ENCODE measurements around the gene APBB2.

Gene APBB2

GRCh38 chr4:41209187-41209586 is 5.2 kb downstream of the APBB2 start:
- H3K27ac Mint-ChIP-seq, result no peak overlapping the region
- peaks cover 36% of the 10 kb centered on the region for H3K27me3 Mint-ChIP-seq (ENCODE audit: low read depth)
- no peaks in the 10 kb centered on the region for H3K36me3 Mint-ChIP-seq (ENCODE audit: low read depth)
- H3K4me1 Mint-ChIP-seq (ENCODE audit: low read depth), result peaks cover 5% of the 10 kb centered on the region
- no peak for DNase-seq (ENCODE audit: low spot score)
- no peaks in the 10 kb centered on the region for H3K9me3 Mint-ChIP-seq
- no peak overlapping the region for H3K4me3 Mint-ChIP-seq

- no peak overlapping the region for H3K4me3 Mint-ChIP-seq
- H3K9me3 Mint-ChIP-seq, result no peaks in the 10 kb centered on the region
- no peaks in the 10 kb centered on the region for H3K4me1 Mint-ChIP-seq (ENCODE audit: low read depth)
- H3K36me3 Mint-ChIP-seq (ENCODE audit: low read depth), result no peaks in the 10 kb centered on the region
- peaks cover 30% of the 10 kb centered on the region for H3K27me3 Mint-ChIP-seq (ENCODE audit: low read depth)
- no peak for DNase-seq (ENCODE audit: low spot score)
- no peak overlapping the region for H3K27ac Mint-ChIP-seq
These were observed 7.0 kb downstream of the APBB2 start for GRCh38 chr4:41207291-41207831.

DNA sequence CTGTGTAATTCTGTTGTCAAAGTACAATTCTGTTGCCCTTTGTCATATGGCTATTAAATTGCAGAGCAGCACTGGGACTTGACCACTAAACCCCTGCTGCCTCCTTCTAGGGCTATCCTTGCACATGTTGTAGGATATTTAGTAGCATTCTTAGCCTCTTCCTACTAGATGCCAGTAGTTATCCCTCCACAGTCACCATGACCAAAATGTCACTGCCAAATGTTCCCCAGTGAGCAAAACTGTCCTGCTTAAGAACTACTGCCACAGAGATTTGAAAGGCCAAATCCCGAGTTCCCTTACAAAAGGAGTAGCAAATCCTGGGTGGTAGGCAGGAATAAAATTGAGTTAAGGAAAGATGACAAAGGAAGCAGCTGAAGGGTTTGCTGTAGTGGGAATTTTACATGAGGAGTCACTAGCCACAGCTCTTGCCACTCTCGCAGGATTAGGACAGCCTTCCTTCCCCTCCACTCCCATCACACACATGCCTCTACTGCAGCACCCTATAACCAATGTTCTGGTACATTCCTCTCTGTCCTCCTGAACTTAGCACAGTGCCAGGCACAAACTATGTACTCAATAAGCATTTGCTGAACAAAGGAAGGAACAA is 8.4 kb downstream of the APBB2 start:
- no peaks in the 10 kb centered on the region for H3K9me3 Mint-ChIP-seq
- peaks cover 29% of the 10 kb centered on the region for H3K27me3 Mint-ChIP-seq (ENCODE audit: low read depth)
- H3K4me1 Mint-ChIP-seq (ENCODE audit: low read depth), result no peaks in the 10 kb centered on the region
- no peak overlapping the region for H3K4me3 Mint-ChIP-seq
- no peak for DNase-seq (ENCODE audit: low spot score)
- no peaks in the 10 kb centered on the region for H3K36me3 Mint-ChIP-seq (ENCODE audit: low read depth)
- no peak overlapping the region for H3K27ac Mint-ChIP-seq

- Mint-ChIP-seq H3K27me3 (ENCODE audit: low read depth) (peaks cover 28% of the 10 kb centered on the region), H3K4me3 (no peak overlapping the region), H3K9me3 (no peaks in the 10 kb centered on the region), H3K4me1 (ENCODE audit: low read depth) (no peaks in the 10 kb centered on the region), H3K27ac (no peak overlapping the region), H3K36me3 (ENCODE audit: low read depth) (no peaks in the 10 kb centered on the region)
- DNase-seq (ENCODE audit: low spot score), result no peak
These were observed 9.2 kb downstream of the APBB2 start for GRCh38 chr4:41205130-41205529.

- H3K36me3 Mint-ChIP-seq (ENCODE audit: low read depth), result no peaks in the 10 kb centered on the region
- H3K4me1 Mint-ChIP-seq (ENCODE audit: low read depth), result no peaks in the 10 kb centered on the region
- no peaks in the 10 kb centered on the region for H3K9me3 Mint-ChIP-seq
- DNase-seq (ENCODE audit: low spot score), result no peak
- peaks cover 25% of the 10 kb centered on the region for H3K27me3 Mint-ChIP-seq (ENCODE audit: low read depth)
- no peak overlapping the region for H3K27ac Mint-ChIP-seq
- no peak overlapping the region for H3K4me3 Mint-ChIP-seq
These were observed 9.9 kb downstream of the APBB2 start for GRCh38 chr4:41204400-41204978.

GRCh38 chr4:41203841-41204240 is 10.5 kb downstream of the APBB2 start:
- H3K27me3 Mint-ChIP-seq (ENCODE audit: low read depth), result peaks cover 25% of the 10 kb centered on the region
- no peak overlapping the region for H3K27ac Mint-ChIP-seq
- no peaks in the 10 kb centered on the region for H3K4me1 Mint-ChIP-seq (ENCODE audit: low read depth)
- H3K4me3 Mint-ChIP-seq, result no peak overlapping the region
- H3K9me3 Mint-ChIP-seq, result no peaks in the 10 kb centered on the region
- no peak for DNase-seq (ENCODE audit: low spot score)
- no peaks in the 10 kb centered on the region for H3K36me3 Mint-ChIP-seq (ENCODE audit: low read depth)

DNA sequence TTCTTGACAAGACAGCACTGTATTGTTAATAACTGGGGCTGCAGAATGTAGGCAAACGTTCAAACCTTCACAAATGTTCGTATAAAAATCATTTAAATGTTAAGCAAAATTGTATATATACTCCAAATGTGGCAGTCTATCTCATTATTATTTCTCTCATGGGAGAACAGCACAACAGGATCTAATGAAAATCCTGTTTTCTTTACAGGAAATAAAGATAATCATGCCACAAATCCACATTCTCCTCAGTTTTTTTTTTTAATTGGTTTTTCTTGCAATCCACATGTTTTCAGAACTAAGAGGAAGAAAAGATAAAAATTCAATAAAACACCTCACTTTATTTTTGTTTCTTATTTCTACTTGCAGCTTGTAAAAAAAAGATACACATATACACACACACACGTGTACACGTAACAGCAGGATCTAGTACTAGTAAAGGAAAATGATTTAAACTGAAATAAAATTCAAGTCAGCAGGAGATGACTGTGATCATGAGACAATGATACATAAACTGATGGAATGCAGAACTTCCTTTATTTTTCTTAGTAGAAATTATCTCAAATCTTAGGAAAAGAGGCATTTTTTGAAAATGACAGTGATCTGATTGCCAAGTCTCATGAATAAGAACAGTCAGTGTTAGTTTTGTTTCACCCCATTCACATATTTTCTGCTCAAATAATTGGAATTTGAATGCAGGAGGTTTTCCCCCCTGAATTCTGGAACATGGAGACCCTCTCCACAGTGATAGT is 11.3 kb downstream of the APBB2 start:
- DNase-seq (ENCODE audit: low spot score), result no peak
- no peaks in the 10 kb centered on the region for H3K9me3 Mint-ChIP-seq
- H3K4me3 Mint-ChIP-seq, result no peak overlapping the region
- H3K27me3 Mint-ChIP-seq (ENCODE audit: low read depth), result peaks cover 25% of the 10 kb centered on the region
- no peaks in the 10 kb centered on the region for H3K4me1 Mint-ChIP-seq (ENCODE audit: low read depth)
- H3K27ac Mint-ChIP-seq, result no peak overlapping the region
- no peaks in the 10 kb centered on the region for H3K36me3 Mint-ChIP-seq (ENCODE audit: low read depth)

DNA sequence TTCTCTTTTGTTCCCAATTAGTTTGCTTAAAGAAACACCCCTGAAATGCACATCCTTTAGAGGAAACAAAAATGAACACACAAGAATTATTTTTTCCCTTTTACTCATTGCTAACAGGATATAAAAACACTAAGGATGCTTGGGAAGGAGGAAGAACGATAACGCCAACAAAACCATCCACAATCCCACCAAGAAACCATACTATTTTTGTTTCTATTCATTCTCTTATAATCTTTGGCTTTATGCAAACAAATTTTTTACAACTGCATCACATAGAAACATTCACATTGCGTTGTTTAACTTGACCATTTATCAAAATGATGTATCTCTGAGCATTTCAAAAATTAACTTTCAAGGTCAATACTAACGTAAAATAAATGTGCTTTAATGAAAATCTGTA is 12.0 kb downstream of the APBB2 start:
- H3K27ac Mint-ChIP-seq, result no peak overlapping the region
- H3K27me3 Mint-ChIP-seq (ENCODE audit: low read depth), result peaks cover 23% of the 10 kb centered on the region
- no peaks in the 10 kb centered on the region for H3K4me1 Mint-ChIP-seq (ENCODE audit: low read depth)
- no peaks in the 10 kb centered on the region for H3K9me3 Mint-ChIP-seq
- H3K36me3 Mint-ChIP-seq (ENCODE audit: low read depth), result no peaks in the 10 kb centered on the region
- no peak overlapping the region for H3K4me3 Mint-ChIP-seq
- no peak for DNase-seq (ENCODE audit: low spot score)

- H3K36me3 Mint-ChIP-seq (ENCODE audit: low read depth), result no peaks in the 10 kb centered on the region
- H3K27ac Mint-ChIP-seq, result no peak overlapping the region
- H3K4me3 Mint-ChIP-seq, result no peak overlapping the region
- H3K4me1 Mint-ChIP-seq (ENCODE audit: low read depth), result no peaks in the 10 kb centered on the region
- peaks cover 23% of the 10 kb centered on the region for H3K27me3 Mint-ChIP-seq (ENCODE audit: low read depth)
- no peak for DNase-seq (ENCODE audit: low spot score)
- H3K9me3 Mint-ChIP-seq, result no peaks in the 10 kb centered on the region
These were observed 13.8 kb downstream of the APBB2 start for GRCh38 chr4:41200486-41201017.

DNA sequence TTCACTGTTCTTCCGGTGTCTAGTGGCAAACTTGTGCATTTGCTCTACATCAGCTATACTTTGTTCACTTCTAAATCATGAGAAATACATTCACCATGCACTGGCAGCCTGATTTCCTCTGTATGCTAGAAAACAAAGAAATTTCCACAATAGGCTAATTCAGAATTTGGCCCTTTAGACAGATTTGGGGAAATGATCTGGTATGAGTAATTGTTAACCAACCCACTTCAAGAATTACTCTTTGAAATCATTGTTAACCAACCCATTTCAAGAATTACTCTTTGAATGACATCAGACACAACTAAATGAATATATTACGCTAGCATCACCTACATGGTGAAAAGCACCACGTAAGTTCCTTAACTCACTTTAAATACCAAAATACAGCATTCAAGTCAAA is 14.6 kb downstream of the APBB2 start:
- Mint-ChIP-seq H3K27ac (no peak overlapping the region), H3K9me3 (no peaks in the 10 kb centered on the region), H3K27me3 (ENCODE audit: low read depth) (peaks cover 23% of the 10 kb centered on the region), H3K4me1 (ENCODE audit: low read depth) (no peaks in the 10 kb centered on the region), H3K36me3 (ENCODE audit: low read depth) (no peaks in the 10 kb centered on the region), H3K4me3 (no peak overlapping the region)
- DNase-seq (ENCODE audit: low spot score), result no peak

GRCh38 chr4:41197996-41198395 is 16.3 kb downstream of the APBB2 start:
- H3K4me1 Mint-ChIP-seq (ENCODE audit: low read depth), result no peaks in the 10 kb centered on the region
- DNase-seq (ENCODE audit: low spot score), result no peak
- no peak overlapping the region for H3K4me3 Mint-ChIP-seq
- H3K27me3 Mint-ChIP-seq (ENCODE audit: low read depth), result peaks cover 18% of the 10 kb centered on the region
- no peak overlapping the region for H3K27ac Mint-ChIP-seq
- no peaks in the 10 kb centered on the region for H3K9me3 Mint-ChIP-seq
- H3K36me3 Mint-ChIP-seq (ENCODE audit: low read depth), result no peaks in the 10 kb centered on the region

GRCh38 chr4:41197495-41197894 is 16.8 kb downstream of the APBB2 start:
- Mint-ChIP-seq H3K27me3 (ENCODE audit: low read depth) (peaks cover 16% of the 10 kb centered on the region), H3K27ac (no peak overlapping the region), H3K4me1 (ENCODE audit: low read depth) (no peaks in the 10 kb centered on the region), H3K4me3 (no peak overlapping the region), H3K9me3 (no peaks in the 10 kb centered on the region), H3K36me3 (ENCODE audit: low read depth) (no peaks in the 10 kb centered on the region)
- no peak for DNase-seq (ENCODE audit: low spot score)

GRCh38 chr4:41196633-41197332 is 17.6 kb downstream of the APBB2 start:
- no peaks in the 10 kb centered on the region for H3K4me1 Mint-ChIP-seq (ENCODE audit: low read depth)
- H3K27me3 Mint-ChIP-seq (ENCODE audit: low read depth), result peaks cover 10% of the 10 kb centered on the region
- H3K4me3 Mint-ChIP-seq, result no peak overlapping the region
- no peaks in the 10 kb centered on the region for H3K36me3 Mint-ChIP-seq (ENCODE audit: low read depth)
- no peak for DNase-seq (ENCODE audit: low spot score)
- no peaks in the 10 kb centered on the region for H3K9me3 Mint-ChIP-seq
- H3K27ac Mint-ChIP-seq, result no peak overlapping the region

DNA sequence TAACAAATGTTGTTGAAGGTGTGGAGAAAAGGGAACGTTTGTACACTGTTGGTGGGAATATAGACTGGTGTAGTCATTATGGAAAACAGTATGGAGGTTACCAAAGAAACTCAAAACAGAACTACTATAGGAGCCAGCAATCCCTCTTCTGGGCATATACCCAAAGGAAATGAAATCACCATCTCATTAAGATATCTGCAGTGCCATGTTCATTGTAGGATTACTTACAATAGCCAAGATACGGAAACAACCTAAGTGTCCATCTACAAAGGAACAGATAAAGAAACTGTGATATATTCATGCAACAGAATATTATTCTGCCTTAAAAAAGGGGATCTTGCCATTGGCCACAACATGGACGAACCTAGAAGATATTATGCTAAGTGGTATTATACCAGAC is 22.2 kb downstream of the APBB2 start:
- no peak overlapping the region for H3K27ac Mint-ChIP-seq
- H3K4me3 Mint-ChIP-seq, result no peak overlapping the region
- H3K9me3 Mint-ChIP-seq, result no peaks in the 10 kb centered on the region
- H3K27me3 Mint-ChIP-seq (ENCODE audit: low read depth), result no peaks in the 10 kb centered on the region
- H3K4me1 Mint-ChIP-seq (ENCODE audit: low read depth), result no peaks in the 10 kb centered on the region
- no peak for DNase-seq (ENCODE audit: low spot score)
- no peaks in the 10 kb centered on the region for H3K36me3 Mint-ChIP-seq (ENCODE audit: low read depth)
